Gastrocnemius medialis (tissue), 4 donors: ENCODE measurements around the gene DCHS2. TPM values are rescaled to one million over a fixed set of nuclear protein-coding genes. Genes with fewer than 3 reads are reported as not detected.

Source experiments
- ATAC-seq, 2 donors: fragments of 150-250 bp; one replicate each; pipeline ENCODE4 v1.9.1; 2016
- DNase-seq, 2 donors: peaks; one replicate each; pipeline ENCODE4 v3.0.0-alpha.2; 2019
- H3K27ac ChIP-seq, 4 donors: fragments of 200-600 bp; sonication (generic); 1 replicate in 1 of 4; 2 replicates in 3 of 4; pipeline ENCODE4 v1.5.1; 2016 to 2018; ENCODE audit warnings: mild to moderate bottlenecking in 2 of 4, moderate library complexity in 1 of 4
- H3K27me3 ChIP-seq, 3 donors: fragments of 200-600 bp; sonication (generic) in 2 of 3; 1 replicate in 1 of 3; 2 replicates in 2 of 3; pipeline versions ENCODE4 v1.5.1 to v1.6.0; 2016 to 2019; ENCODE audit warnings: mild to moderate bottlenecking in 1 of 3, moderate library complexity in 1 of 3
- H3K36me3 ChIP-seq, 2 donors: fragments of 200-600 bp; sonication (generic) in 1 of 2; one replicate each; pipeline ENCODE4 v1.5.1; 2017 to 2018
- H3K4me1 ChIP-seq, 2 donors: fragments of 200-600 bp; sonication (generic) in 1 of 2; one replicate each; pipeline ENCODE4 v1.5.1; 2016 to 2017; ENCODE audit warnings: mild to moderate bottlenecking in 2 of 2
- H3K4me3 ChIP-seq, 4 donors: fragments of 200-600 bp; sonication (generic) in 3 of 4; 1 replicate in 1 of 4; 2 replicates in 3 of 4; pipeline ENCODE4 v1.5.1; 2016 to 2019; ENCODE audit warnings: mild to moderate bottlenecking in 2 of 4
- H3K9me3 ChIP-seq, 3 donors: fragments of 200-600 bp; sonication (generic) in 2 of 3; 1 replicate in 1 of 3; 2 replicates in 2 of 3; pipeline ENCODE4 v1.5.1; 2016 to 2019
- CTCF ChIP-seq, 5 experiments: fragments of 450-650 bp in 3 of 5; fragments of 200-600 bp in 2 of 5; sonication (generic) in 2 of 5; IDR thresholded peaks in 4 of 5; conservative IDR thresholded peaks in 1 of 5; 1 replicate in 4 of 5; 2 replicates in 1 of 5; pipeline ENCODE4 v1.5.1; 2016 to 2019; ENCODE audit warnings: antibody characterized with exemption in 5 of 5, mild to moderate bottlenecking in 3 of 5, moderate library complexity in 3 of 5
- POLR2A ChIP-seq, 2 donors: fragments of 450-650 bp; IDR thresholded peaks; one replicate each; pipeline ENCODE4 v1.6.1; 2017; ENCODE audit warnings: antibody characterized with exemption in 2 of 2, mild to moderate bottlenecking in 2 of 2, moderate library complexity in 2 of 2
- in situ Hi-C, 4 donors: fragments of 200-750 bp; cut with MboI; loops; one replicate each; pipeline versions ENCODE4 v1.15.0 to v1.8.0; 2017; ENCODE audit warnings: low sequenced_read_pairs in 4 of 4
- intact Hi-C: fragments of 100-400 bp; cut with DNase I; formaldehyde crosslinking; loops from one replicate; pipeline ENCODE4 v1.15.1; 2023; ENCODE audit warnings: low total_unique reads
- total RNA-seq, 4 donors: library from RNA; depleted of rRNA; stranded (reverse); fragments of >200 nt; gene quantifications; one replicate each; pipeline versions ENCODE4 v1.1.0 to v1.2.3, GENCODE V29; 2016

Gene DCHS2
- total RNA-seq, 4 donors from 2014 or later: under 0.01 to 0.18 (median 0.04) TPM

- ATAC-seq (no peak), DNase-seq (no peak)
- intact Hi-C loops: no loop called here
Measured at GRCh38 chr4:154475820-154476219, 15.8 kb downstream of the DCHS2 start.

GRCh38 chr4:154473497-154473896, 18.1 kb downstream of the DCHS2 start:
- DNase-seq (no peak), ATAC-seq (no peak)
- no peaks in the 10 kb centered on the region for H3K27me3 ChIP-seq
- in situ Hi-C loops: no loop called here
- no peaks in the 10 kb centered on the region for H3K9me3 ChIP-seq
- no peaks in the 10 kb centered on the region for H3K4me1 ChIP-seq
- H3K27ac ChIP-seq: no peak overlapping the region
- H3K4me3 ChIP-seq: no peak overlapping the region
- TF ChIP-seq CTCF (IDR thresholded peaks at IDR 0.05 in 4 of 5, conservative IDR thresholded peaks at IDR 0.05 in 1 of 5) (no peak), POLR2A (IDR thresholded peaks at IDR 0.05) (no peak)
- intact Hi-C loops: no loop called here
- H3K36me3 ChIP-seq: no peaks in the 10 kb centered on the region

More at GRCh38 chr4:154475820-154476219, 15.8 kb downstream of the DCHS2 start:
- no peaks in the 10 kb centered on the region for H3K27me3 ChIP-seq
- no peak overlapping the region for H3K27ac ChIP-seq
- TF ChIP-seq CTCF (IDR thresholded peaks at IDR 0.05 in 4 of 5, conservative IDR thresholded peaks at IDR 0.05 in 1 of 5) (no peak), POLR2A (IDR thresholded peaks at IDR 0.05) (no peak)
- H3K9me3 ChIP-seq: no peaks in the 10 kb centered on the region
- no peaks in the 10 kb centered on the region for H3K4me1 ChIP-seq
- in situ Hi-C loops: no loop called here
- H3K4me3 ChIP-seq: no peak overlapping the region
- H3K36me3 ChIP-seq: no peaks in the 10 kb centered on the region

GRCh38 chr4:154472858-154473257, 18.7 kb downstream of the DCHS2 start:
- ATAC-seq (no peak), DNase-seq (no peak)
- TF ChIP-seq CTCF (IDR thresholded peaks at IDR 0.05 in 4 of 5, conservative IDR thresholded peaks at IDR 0.05 in 1 of 5): no peak
- no peak for TF ChIP-seq POLR2A (IDR thresholded peaks at IDR 0.05)
- no peaks in the 10 kb centered on the region for H3K4me1 ChIP-seq
- no peaks in the 10 kb centered on the region for H3K36me3 ChIP-seq
- H3K27me3 ChIP-seq: no peaks in the 10 kb centered on the region
- no peak overlapping the region for H3K27ac ChIP-seq
- no peaks in the 10 kb centered on the region for H3K9me3 ChIP-seq
- in situ Hi-C loops: no loop called here
- no peak overlapping the region for H3K4me3 ChIP-seq
- intact Hi-C loops: no loop called here

- no peak for TF ChIP-seq POLR2A (IDR thresholded peaks at IDR 0.05)
- TF ChIP-seq CTCF (IDR thresholded peaks at IDR 0.05 in 4 of 5, conservative IDR thresholded peaks at IDR 0.05 in 1 of 5): no peak
- no peaks in the 10 kb centered on the region for H3K4me1 ChIP-seq
- intact Hi-C loops (no loop called here), in situ Hi-C loops (no loop called here)
- no peak overlapping the region for H3K27ac ChIP-seq
- no peak for ATAC-seq
- no peaks in the 10 kb centered on the region for H3K36me3 ChIP-seq
- H3K9me3 ChIP-seq: no peaks in the 10 kb centered on the region
- no peak overlapping the region for H3K4me3 ChIP-seq
- no peaks in the 10 kb centered on the region for H3K27me3 ChIP-seq
- no peak for DNase-seq
Measured at GRCh38 chr4:154471526-154472331, 19.9 kb downstream of the DCHS2 start.
